Measurements from ENCODE around the gene DUOX2.

GRCh38 chr15:45121020-45121419 lies 7.0 kb upstream of the DUOX2 start:
- no peak for TF ChIP-seq CTCF (IDR thresholded peaks at IDR 0.05)
- TF ChIP-seq POLR2A (IDR thresholded peaks at IDR 0.05) = no peak

Measured in heart left ventricle (tissue), 13 donors.